Erythroblast (primary cell): Measurements from ENCODE around the gene ARVCF.

Source experiments
- GATA1 ChIP-seq: IDR thresholded peaks from 2 replicates; pipeline ENCODE4 v1.6.1; 2011; ENCODE audit warnings: low read depth, mild to moderate bottlenecking, control low read depth, low read length, moderate library complexity
- POLR2A ChIP-seq: IDR thresholded peaks from 2 replicates; pipeline ENCODE4 v1.6.1; 2011; ENCODE audit warnings: mild to moderate bottlenecking, low read length

- TF ChIP-seq POLR2A (no peak), GATA1 (no peak)
Measured at GRCh38 chr22:19998232-19998951, 18.2 kb downstream of the ARVCF start.
